HG03095 (cell line): ENCODE data around the gene USP49.
"Not testable (repeated sequence)": the region's sequence is repeated elsewhere in the genome, so short reads cannot be mapped to it uniquely, and the experiment has no call there.

Experiments
- ATAC-seq: cut with Tn5 transposase; IDR thresholded peaks from one replicate; pipeline ENCODE4 v1.9.1; 2021; ENCODE audit warnings: moderate library complexity; ENCODE audit not compliant: unreplicated experiment

USP49 gene

DNA sequence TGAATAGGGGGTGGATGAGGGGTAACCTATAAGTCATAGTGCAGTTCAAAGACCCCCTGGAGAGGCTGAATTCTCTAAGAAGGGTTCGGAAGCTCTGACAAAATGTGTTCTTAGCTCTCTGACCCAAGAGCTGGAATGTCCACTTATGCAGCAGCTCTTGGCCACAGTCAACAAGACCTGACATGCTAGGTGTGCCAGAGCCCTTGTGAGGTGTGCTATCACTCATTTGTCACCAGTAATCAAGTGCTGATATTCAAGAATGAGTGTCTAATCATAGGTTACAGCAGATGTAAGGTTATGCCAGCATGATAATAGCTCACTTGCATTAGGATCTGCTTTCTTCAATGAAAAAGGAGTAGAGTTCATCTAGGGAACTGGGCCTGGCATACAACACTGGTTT, 79.6 kb downstream of the USP49 start:
- no peak for ATAC-seq

DNA sequence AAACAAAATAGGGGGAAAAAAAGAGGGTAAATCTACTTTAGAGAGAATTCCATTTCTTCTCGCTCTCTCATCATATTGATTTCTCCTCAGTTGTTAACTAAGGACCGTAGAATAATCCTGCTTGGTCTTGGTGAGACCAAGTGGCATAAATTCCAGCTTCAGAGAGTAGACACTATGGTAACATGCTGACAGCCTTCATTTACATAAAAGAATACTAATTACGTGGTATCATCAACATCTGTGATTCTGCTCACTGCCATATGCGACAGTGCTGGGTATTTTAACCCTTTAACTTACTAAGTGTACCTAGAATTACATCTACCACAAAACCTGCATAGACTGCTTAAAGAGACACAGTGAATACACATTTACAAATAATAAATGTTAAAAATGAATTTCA, 80.5 kb downstream of the USP49 start:
- ATAC-seq = no peak

DNA sequence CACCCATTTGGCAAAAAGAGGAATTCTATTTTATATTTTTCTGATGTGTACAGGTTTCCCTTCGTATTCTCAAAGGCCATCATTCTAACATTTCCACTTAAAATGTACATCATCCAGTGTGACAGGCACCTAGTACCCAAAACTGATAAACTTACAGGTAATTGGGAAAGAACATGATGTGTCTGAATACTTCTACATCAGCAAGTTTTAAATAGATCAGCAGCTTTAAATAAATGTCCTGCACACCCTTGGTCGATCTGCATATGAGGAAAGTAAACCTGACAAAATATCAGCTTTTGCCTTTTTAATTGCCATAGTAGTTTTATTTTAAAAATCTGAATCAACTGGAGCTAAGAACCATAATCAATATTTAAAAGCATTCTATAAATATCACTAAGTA, 81.2 kb downstream of the USP49 start:
- ATAC-seq = no peak

DNA sequence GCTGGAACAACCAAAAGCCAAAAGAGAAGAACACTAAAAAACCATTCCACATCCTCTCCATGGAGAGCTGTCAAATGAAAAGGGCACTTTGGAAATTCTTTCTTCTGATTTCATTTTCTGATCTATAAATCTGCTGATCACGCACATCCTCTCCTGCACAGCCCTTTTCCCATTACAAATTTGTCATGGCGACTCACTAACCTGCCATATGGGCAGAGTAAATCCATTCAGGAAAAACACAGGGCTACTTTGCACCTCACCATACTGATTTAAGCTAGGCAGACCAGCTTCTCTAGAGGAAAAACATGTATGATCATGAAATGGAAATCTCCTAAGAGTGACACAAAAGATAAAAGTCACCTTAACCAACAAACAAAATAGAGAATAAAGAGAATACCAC, 81.7 kb downstream of the USP49 start:
- no peak for ATAC-seq

DNA sequence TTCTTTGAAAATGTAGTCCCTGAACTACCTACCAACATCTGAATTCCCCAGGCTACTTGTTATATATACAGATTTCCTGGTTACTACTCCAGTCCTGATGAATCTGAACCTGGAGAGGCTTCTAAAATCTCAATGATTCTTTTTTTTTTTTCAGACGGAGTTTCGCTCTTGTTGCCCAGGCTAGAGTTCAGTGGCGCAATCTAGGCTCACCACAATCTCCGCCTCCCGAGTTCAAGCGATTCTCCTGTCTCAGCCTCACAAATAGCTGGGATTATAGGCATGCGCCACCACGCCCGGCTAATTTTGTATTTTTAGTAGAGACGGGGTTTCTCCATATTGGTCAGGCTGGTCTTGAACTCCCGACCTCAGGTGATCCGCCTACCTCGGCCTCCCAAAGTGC, 83.2 kb downstream of the USP49 start:
- not testable (repeated sequence) for ATAC-seq

DNA sequence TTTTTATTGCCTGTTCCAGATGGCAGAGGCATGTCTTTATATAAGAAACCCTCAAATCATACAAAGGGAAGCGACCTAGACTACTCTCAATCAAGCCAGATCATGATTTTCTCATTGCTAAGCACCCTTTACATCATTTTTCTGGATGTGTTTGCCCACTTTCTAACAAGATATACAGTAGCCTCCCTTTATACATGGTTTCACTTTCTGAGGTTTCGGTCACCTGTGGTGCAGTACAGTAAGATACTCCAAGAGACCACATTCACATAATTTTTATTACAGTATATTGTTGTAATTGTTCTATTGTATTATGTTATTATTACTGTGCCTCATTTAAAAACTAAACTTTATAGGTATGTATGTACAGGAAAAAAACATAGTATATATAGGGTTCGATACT, 84.1 kb downstream of the USP49 start:
- ATAC-seq = no peak

DNA sequence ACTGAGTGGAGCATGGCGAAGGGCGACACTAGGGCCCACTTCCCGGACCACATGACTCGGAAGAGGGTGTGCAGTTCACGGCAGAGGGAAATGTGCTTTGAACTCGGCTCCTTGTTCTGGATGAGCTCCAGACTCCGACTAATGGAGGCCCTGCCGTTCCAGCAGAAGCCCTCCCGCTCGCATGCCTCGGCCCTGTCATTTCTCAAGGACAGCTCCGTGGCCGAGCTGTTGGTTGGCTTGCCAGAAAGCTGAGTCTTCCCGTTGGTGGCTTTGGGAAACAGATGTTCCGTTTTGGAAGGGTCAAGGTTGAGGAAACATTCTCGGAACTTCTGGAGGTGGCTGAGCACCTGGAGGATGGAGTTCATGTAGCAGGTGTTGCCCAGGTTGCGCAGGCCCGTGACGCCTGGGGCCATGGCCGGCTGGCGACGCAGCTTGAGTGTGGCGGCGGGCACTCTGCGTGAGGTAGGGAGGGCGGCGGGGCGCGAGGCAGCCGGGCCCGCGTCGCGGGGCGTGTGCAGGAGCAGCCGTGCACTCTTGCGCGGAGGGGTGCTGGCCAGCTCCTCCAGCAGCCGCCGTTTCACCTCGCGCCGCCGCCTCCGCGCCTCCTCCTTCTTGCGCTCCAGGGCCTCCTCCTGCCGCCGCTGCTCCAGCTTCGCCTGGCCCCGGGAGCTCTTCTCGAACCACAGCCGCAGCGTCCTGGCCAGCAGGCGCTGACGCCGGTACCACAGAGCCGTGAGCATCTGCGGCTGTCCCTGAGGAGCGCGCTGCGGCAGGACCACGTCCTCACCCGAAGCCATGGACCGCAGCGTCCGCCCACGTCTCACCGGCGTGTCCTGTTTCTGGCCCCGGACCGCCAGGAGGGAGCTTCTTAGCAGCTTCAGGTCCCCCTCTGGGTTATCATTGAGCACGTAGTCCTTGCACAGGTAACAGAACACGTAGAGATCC, 89.1 kb downstream of the USP49 start:
- ATAC-seq = no peak

DNA sequence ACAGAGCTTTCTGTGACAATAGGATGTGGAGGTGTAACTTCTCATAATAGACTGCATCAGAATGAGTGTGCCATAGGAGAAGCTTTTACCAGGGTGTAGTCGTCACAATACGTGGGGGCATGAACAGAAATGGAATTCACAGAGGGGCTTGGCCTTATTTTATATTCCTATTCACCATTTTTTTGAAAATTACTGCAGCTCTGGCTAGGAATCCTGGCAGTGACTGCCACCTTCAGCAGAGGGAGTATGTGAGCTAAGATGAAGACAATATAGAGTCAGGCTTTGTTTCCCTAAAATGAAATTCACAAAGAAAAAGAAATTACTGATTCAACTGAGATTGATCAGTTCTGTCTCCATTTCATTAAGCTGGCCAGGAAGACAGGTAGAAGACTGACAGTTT, 93.8 kb downstream of the USP49 start:
- ATAC-seq = no peak

DNA sequence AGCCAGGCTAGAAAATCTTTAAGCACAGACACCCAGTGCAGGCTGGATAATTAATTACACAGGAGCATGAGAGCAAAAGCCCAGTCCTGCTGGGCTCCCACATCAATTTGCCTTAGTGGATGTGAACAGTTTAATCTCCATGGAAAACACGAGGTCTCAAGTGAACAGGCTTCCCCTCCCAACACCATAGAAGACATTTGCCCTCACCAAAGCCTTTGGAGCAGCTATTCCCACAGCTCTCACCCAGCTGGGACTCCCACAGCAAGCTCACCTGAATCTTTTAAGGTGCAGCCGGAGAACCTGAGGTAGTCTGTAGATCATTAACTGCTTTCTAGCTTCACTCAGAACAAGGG, 95.6 kb downstream of the USP49 start:
- ATAC-seq = no peak

DNA sequence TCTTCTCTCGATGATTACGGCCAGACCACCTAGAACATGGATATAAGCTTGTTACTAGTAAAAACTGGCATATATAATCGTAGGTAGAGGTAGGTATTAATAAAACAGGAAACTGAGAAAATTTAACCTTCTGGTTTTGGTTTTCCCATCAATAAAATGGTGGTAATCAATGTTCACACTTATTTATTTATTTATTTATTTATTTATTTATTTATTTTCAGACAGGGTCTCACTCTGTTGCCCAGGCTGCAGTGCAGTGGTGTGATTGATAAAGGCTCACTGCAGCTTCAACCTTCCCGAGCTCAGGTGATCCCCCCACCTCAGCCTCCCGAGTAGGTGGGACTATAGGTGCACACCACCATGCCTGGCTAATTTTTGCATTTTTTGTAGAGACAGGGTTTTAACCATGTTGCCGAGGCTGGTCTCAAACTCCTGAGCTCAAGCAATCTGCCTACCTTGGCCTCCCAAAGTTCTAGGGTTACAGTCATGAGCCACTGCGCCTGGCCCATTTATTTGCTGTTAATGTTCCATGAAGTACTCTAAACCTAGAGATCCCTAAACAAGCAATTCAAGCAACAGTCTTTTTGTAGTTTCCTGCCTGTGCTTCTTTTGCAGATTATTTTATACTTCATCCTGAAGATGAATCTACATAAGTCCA, 96.1 kb downstream of the USP49 start:
- ATAC-seq = no peak

DNA sequence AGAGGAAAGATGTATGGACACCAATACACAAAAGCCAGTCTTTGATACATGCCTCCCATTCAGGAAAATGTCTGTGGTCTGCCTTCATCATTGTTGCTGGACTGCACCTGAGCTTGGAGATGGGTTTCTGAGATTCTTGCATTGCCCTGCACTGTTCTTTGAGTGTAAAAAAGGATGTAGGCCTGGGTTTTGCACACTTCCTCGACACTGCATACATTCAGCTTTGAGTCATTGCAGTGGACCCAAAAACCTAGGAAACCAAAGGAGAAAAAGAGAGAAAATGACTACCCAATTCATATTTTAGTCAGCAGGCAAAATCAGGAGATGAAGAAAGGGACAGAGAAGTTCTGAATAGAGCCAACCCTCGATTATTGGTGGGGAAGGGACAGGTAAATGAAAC, 98.7 kb downstream of the USP49 start:
- ATAC-seq = no peak

DNA sequence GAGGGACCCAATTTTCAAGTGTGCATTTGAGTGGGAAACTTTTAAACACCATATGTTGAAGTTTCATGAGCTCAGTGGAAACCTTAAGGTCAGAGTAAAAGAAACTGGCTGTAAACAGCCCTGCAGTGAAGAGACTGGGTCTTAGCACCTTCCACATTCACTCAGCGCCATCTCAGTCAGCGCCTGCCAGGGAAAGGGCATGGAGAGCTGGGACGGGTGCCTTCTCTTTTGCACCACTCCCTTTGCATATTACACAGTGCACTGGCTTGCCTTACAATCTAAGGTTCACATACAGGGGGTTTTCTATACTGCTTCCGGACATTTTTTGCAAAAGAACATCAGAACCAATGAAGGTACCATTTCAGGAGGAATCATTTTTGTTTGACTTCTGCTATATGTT, 103.2 kb downstream of the USP49 start:
- no peak for ATAC-seq

DNA sequence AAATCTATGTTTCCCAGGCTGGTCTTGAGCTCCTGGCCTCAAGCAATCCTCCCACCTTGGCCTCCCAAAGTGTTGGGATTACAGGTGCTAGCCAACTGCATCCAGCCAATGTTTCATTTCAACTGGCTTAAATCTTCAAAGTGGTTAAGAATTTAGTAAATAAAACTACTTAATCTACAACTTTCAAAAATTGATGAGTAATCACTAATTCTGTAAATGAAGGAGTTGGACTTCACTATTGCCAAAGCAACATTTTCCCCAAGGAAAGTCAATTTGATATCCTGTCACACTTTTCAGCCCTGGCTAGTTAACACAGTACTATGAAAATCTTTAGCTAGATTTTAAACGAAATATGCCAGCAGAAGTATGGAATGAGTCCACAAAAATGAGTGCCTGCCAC, 103.9 kb downstream of the USP49 start:
- no peak for ATAC-seq

DNA sequence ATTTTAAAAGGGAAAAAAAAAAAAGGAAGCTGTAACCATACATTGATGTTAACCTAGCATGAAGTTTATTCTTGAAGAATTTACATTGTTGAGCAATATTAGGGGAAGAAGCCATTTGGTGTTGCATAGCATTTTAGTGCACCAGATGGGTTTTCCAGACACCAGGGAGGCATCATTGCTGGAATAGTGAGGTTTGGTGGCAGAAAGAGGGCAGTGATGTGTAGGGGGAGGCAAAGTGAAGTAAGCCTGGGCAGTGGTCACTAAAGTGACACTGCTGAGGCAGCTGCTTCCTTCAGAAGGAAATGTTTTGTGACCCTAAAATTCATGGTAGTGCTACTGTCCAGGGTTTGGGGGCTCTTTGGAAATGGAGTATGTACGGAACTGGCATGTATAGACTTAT, 105.1 kb downstream of the USP49 start:
- ATAC-seq = no peak

DNA sequence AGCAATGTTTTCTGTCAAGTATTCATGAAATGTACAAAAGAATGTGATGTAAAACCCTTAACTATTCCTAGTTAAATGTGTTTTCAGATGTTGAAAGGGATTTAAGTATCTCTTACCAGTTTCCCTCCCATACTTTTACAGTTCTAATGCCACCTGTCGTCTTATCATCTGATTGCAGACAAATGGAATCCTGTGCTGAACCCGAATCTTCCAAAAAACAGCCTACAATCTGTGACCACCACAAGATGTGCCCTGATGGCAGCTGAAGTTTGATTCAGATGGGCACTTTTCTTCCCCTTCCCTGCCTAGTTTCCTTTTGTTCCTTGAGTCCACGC, 105.8 kb downstream of the USP49 start:
- no peak for ATAC-seq

DNA sequence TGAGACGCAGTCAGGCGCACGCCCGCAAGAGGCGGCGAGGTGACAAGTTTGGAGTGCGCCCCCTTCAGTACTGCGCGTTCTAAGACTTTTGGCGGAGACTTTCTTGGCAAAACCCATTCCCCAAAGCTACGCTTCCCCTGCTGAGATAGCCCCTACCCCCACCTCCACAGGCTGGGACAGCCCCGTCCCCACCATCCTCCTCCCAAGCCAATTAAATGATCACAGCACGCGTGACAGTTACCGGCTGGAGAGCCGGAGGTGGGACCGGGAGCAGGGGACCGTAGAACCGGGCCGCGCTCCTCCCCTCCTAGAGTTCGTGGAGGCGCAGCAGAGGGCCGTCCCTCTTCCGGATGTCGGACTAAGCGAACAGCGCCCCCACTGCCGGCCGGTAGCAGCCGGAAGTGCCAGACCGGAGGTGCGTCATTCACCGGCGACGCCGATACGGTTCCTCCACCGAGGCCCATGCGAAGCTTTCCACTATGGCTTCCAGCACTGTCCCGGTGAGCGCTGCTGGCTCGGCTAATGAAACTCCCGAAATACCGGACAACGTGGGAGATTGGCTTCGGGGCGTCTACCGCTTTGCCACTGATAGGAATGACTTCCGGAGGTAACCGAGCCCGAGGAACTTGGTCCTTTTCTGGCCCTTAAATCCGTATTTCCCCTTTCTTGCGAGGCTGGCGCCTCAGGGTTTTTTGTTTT, 107.8 kb downstream of the USP49 start, which contains the start of gene TOMM6:
TOMM6 (plus strand) TSS at position 476 of the 699 bp plus-strand sequence; CDS start at position 480, 4 bp downstream.
- peak; percentile 76 for ATAC-seq

DNA sequence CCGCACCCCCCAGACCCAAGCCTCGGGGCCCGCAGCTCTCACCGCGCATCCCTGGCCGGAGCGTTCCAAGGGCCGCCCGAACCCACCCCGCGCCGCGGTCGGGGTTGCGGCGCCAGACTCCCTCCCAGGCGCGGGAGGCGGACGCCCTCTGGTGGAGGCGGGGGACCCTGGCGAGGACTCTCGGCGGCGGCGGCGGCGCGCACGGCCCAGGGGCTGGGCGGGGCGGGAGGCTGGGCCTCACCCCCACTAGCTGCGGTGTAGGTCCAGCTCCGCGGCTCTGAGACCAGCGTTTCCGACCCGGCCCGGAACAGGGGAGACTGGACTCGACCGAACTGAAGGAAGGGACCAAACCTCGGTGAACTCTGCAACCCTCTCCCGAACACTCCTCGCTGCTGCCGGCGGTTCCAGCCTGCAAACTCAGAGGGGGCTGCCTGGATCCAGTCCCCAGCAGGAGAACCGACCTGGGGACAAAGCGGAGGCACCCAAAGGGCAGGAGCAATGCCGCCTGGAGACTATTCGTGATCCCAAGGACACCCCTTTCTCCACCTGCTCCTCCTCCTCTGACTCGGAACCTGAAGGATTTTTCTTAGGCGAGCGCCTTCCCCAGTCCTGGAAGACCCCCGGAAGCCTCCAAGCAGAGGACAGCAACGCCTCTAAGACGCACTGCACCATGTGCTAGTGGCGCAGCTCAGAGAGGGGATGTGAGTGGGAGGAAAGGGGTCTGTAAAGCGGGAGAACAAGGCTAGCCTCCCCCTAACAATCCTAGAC, 108.5 kb downstream of the USP49 start:
- peak; percentile 54 for ATAC-seq

DNA sequence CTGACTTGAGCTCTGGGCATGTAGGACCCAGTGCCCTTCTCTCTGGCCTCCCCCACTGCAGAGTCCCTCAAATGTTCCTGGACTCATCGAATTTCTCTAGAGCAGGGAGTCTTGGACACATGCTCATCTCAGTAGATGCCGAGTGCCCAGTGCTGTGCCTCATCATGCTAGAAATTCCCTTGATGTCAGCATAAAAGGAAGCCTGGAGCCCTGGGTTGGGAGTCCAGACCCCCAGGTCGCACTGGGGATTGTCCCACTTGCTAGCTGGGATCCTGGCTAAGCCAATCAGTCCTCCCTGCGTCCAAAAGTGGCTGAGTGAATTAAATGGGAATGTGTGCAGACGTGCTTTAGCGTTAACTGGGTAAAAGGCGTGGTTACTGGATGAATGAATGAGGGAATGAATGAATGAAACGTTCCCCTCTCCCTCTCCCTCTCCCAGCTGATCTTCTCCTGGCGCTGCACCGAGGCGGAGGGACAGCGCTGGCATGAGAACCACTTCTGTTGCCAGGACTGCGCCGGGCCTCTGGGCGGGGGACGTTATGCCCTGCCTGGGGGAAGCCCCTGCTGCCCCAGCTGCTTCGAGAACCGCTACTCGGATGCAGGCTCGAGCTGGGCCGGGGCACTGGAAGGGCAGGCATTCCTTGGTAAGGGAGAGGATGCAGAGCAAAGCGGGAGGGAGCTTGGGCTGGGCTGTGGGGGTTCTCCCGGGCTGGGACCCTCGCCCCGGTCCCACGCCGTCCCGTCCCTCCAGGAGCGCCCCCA, 109.3 kb downstream of the USP49 start:
- ATAC-seq = no peak

DNA sequence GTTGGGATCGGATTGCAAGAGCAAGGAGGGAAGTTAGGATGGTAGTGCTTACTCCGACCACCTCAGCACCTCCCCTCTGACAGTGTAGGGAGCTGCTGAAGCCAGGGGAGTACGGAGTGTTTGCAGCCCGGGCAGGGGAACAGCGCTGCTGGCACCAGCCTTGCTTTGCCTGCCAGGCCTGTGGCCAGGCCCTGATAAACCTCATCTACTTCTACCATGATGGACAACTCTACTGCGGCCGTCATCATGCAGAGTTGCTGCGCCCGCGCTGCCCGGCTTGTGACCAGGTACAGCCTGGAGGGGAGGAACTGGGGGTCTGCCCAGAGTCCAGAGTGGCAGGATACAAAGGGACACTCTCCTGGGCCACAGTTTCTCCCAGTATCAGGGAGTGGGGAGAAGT, 109.9 kb downstream of the USP49 start:
- no peak for ATAC-seq

DNA sequence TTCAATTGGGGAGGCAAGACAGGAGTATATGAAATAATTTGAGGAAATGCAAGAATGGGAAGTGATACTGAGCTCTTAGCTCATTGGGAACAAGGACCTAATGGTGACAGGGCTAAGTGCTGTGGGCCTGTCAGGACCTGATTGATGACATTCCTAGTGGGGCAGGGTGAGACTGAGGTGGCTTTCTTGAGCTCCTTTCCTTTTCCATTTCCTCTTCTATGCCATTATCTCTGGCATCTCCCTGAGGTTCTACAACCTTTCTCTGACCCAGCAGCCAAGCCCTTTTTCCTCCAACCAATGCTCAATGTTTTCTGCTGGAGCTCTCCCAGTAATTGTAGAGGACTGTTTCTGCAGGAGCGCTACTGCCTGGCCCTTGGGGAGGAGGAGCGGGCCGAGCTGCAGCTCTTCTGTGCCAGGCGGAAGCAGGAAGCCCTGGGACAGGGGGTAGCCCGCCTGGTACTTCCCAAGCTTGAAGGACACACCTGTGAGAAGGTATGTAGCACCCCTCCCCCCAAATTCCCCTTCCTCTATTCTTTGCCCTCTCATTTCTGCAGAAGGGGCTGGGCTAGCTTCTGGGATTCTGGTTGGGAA, 110.5 kb downstream of the USP49 start:
- no peak for ATAC-seq
